ENCODE results near the gene CCNK. TPM values are rescaled to one million over a fixed set of nuclear protein-coding genes. Genes with fewer than 3 reads are reported as not detected.

CCNK gene
- total RNA-seq, 4 donors from 2014 or later = 17.4 to 43.2 (median 34.4) TPM

DNA sequence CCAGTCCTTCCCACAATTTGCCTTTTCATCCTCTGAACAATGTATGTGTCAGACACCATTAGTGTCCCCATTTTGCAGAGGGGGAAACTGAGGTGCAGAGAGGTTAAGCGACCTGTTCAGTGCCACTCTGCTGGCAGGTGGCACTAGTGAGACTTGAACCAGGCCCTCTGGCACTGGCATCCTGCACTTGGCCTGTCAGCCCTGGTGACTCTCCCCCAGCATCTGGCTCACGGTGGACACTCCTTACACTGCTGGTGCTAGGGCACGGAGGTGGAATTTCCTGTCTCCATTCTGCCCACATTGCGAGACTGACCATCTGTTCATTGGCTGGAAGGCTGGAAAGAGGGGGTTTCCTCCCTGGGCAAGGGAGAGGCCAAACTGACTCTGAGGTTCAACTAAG lies 48.7 kb downstream of the CCNK start:
- Histone ChIP-seq H3K9me3 (no peaks in the 10 kb centered on the region), H3K27me3 (no peaks in the 10 kb centered on the region), H3K4me1 (peaks cover 0 to 10% of the 10 kb centered on the region in 2 donors), H3K4me3 (no peak overlapping the region), H3K36me3 (no peaks in the 10 kb centered on the region), H3K27ac (peak overlapping the region in 1 of 2 donors; percentile 70)
- intact Hi-C loops (cut with DNase I; ENCODE audit: low total_unique reads) = loop anchor here (10.0 kb wide), 1 partner anchor 75 kb away; the partner anchor contains the start of gene CCDC85C
- TF ChIP-seq, protein P1, sequence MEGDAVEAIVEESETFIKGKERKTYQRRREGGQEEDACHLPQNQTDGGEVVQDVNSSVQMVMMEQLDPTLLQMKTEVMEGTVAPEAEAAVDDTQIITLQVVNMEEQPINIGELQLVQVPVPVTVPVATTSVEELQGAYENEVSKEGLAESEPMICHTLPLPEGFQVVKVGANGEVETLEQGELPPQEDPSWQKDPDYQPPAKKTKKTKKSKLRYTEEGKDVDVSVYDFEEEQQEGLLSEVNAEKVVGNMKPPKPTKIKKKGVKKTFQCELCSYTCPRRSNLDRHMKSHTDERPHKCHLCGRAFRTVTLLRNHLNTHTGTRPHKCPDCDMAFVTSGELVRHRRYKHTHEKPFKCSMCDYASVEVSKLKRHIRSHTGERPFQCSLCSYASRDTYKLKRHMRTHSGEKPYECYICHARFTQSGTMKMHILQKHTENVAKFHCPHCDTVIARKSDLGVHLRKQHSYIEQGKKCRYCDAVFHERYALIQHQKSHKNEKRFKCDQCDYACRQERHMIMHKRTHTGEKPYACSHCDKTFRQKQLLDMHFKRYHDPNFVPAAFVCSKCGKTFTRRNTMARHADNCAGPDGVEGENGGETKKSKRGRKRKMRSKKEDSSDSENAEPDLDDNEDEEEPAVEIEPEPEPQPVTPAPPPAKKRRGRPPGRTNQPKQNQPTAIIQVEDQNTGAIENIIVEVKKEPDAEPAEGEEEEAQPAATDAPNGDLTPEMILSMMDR (IDR thresholded peaks at IDR 0.05) = no peak
- TF ChIP-seq POLR2A (IDR thresholded peaks at IDR 0.05) = no peak
- DNase-seq = no peak

DNA sequence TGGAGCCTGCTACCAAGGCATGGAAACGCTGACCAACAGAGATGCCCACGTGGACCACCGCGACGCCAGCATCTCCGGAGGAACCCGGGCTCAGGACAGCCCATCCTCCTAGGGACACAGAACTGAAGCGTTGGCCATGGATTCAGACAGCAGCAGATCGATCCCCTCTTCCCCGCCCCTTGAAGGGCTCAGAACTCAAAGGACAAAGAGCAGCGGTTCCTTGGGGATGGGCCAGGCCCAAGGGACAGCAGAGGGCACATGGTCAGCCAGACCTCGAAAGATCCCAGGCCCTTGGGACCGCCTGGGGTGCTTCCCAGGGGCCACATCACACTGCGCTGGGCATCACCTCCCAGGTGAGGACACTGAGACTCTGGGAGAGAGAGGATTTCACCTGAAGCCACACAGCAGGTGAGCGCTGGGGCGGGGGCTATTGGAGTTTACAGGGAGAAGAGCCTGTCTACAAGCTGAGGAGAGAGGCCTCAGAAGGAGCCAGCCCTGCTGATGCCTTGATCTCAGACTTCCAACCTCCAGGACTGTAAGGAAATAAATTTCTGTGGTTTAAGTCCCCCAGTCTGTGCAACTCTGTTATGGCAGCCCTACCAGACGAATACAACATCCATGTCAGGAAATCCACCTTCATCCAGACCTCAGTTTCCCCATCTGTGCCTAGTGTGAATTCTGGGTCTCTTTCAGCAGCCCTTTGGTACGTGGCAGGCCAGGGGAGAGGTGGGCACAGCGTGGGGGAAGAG lies 49.4 kb downstream of the CCNK start:
- peak overlapping the region; percentile 70 to 82 for H3K27ac ChIP-seq
- TF ChIP-seq, protein P1 (IDR thresholded peaks at IDR 0.05) = no peak
- no peak for TF ChIP-seq POLR2A (IDR thresholded peaks at IDR 0.05)
- H3K4me1 ChIP-seq = peaks cover 3 to 17% of the 10 kb centered on the region in 2 donors
- H3K4me3 ChIP-seq = no peak overlapping the region
- intact Hi-C loops (cut with DNase I; ENCODE audit: low total_unique reads) = no loop called here
- no peak for DNase-seq
- H3K27me3 ChIP-seq = no peaks in the 10 kb centered on the region
- H3K9me3 ChIP-seq = no peaks in the 10 kb centered on the region
- no peaks in the 10 kb centered on the region for H3K36me3 ChIP-seq

DNA sequence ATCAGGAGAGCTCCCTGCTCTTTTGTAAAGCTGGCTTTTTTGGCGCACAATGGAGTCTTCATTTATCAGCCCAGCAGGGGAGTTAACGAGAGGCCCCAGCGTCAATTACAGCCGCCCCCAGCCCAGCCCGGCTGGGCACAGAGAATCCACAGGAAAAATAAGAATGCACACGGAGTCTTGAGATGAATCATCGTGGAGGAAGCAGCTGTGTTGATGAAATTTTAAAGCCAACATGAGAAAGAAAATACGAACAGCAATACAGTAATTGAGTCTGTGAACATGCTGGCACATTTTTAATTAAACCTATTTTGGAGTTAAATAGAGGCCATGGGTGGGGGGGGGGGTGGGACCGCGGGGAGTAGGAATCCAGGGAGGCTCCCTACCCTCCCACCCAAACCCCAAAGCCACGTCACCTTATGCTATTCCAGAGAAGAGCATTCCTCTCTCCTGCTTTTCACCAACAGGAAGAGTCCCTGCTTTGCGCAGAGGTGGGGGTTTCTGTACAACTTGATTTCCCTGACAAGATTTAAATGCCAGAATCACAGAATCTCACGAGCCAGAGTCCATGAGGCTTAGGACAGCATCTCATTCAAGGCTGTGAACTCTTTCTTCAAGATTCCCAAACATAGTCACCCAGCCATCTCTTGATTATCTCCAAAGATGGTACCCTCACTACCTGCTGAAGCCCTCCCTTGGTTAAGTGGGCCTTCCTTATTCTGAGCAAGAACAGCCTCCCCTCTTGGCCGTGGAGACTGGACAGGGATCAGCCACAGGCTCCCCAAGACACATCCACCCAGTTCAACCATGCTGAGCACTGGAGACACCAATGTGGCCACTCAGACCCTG lies 50.3 kb downstream of the CCNK start:
- Histone ChIP-seq H3K9me3 (no peaks in the 10 kb centered on the region), H3K27ac (peak overlapping the region; percentile 70 to 82), H3K4me1 (peaks cover 5 to 18% of the 10 kb centered on the region in 2 donors), H3K36me3 (no peaks in the 10 kb centered on the region), H3K27me3 (no peaks in the 10 kb centered on the region), H3K4me3 (no peak overlapping the region)
- TF ChIP-seq POLR2A (IDR thresholded peaks at IDR 0.05) = no peak
- TF ChIP-seq, protein P1 (IDR thresholded peaks at IDR 0.05) = no peak
- intact Hi-C loops (cut with DNase I; ENCODE audit: low total_unique reads) = no loop called here
- DNase-seq = no peak

DNA sequence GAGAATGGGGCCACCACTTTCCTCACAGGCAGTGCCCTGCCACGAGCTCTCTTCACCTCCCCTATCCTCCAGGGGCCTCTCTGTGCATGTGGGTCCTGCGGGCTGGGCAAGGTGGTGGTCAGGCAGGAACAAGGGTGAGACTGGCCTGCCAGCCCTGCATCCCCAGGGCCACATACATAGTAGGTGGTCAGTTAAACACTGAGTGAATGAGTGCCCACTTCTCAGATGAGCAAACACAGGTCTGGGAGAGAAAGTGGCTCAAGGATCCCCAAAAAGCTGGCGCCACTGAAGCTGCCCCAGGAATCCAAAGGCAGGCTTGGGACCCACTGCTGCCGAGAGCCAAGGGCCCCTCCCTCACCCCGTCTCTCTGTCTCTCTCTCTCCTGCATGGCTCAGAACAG lies 51.1 kb downstream of the CCNK start:
- Histone ChIP-seq H3K9me3 (no peaks in the 10 kb centered on the region), H3K4me3 (no peak overlapping the region), H3K27ac (peak overlapping the region; percentile 70 to 82), H3K27me3 (no peaks in the 10 kb centered on the region), H3K4me1 (peaks cover 5 to 25% of the 10 kb centered on the region in 2 donors), H3K36me3 (no peaks in the 10 kb centered on the region)
- no peak for TF ChIP-seq POLR2A (IDR thresholded peaks at IDR 0.05)
- TF ChIP-seq, protein P1 (IDR thresholded peaks at IDR 0.05) = no peak
- intact Hi-C loops (cut with DNase I; ENCODE audit: low total_unique reads) = no loop called here
- DNase-seq = no peak

DNA sequence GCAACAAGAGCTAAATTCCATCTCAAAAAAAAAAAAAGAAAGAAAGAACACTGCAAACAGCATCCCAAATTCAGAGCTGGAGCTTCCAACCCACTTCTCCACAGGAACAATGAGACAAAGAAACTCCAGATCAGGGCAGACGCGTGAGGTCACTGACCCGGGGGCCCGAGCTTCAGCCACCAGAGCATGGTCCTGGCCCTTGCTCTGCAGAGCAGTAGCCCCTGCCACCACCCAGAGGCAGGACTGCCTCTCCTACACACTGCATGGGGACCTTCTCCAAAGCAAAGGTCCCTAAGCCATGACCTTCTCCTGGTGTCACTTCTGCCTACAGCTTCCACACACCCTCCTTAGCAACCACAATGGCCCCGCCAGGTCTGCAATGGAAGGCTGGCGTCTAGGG lies 53.1 kb downstream of the CCNK start:
- Histone ChIP-seq H3K27me3 (no peaks in the 10 kb centered on the region), H3K27ac (peak overlapping the region; percentile 64 to 85), H3K4me3 (no peak overlapping the region), H3K36me3 (no peaks in the 10 kb centered on the region), H3K9me3 (no peaks in the 10 kb centered on the region), H3K4me1 (peaks cover 13 to 34% of the 10 kb centered on the region in 2 donors)
- no peak for DNase-seq
- intact Hi-C loops (cut with DNase I; ENCODE audit: low total_unique reads) = no loop called here
- no peak for TF ChIP-seq POLR2A (IDR thresholded peaks at IDR 0.05)
- TF ChIP-seq, protein P1 (IDR thresholded peaks at IDR 0.05) = no peak

Measured in uterus (tissue), 4 donors.